Keratinocyte (primary cell): ENCODE data around the gene PRELP.

ENCODE experiments used
- EZH2 ChIP-seq: IDR thresholded peaks from one replicate; pipeline ENCODE4 v1.6.1; 2012; ENCODE audit warnings: inconsistent platforms, mild to moderate bottlenecking, low read length, moderate library complexity
- TF ChIP-seq, protein P1 (sequence below), 3 experiments: IDR thresholded peaks in 1 of 3; conservative IDR thresholded peaks in 1 of 3; optimal IDR thresholded peaks in 1 of 3; 2 replicates in 2 of 3; 3 replicates in 1 of 3; pipeline versions ENCODE3 to v1.5.1; 2011; ENCODE audit warnings: low read length in 3 of 3, mild to moderate bottlenecking in 3 of 3, moderate library complexity in 2 of 3, control low read depth in 1 of 3, inconsistent platforms in 1 of 3; ENCODE audit not compliant: insufficient read depth in 2 of 3; ENCODE audit errors: extremely low read depth in 1 of 3

DNA sequence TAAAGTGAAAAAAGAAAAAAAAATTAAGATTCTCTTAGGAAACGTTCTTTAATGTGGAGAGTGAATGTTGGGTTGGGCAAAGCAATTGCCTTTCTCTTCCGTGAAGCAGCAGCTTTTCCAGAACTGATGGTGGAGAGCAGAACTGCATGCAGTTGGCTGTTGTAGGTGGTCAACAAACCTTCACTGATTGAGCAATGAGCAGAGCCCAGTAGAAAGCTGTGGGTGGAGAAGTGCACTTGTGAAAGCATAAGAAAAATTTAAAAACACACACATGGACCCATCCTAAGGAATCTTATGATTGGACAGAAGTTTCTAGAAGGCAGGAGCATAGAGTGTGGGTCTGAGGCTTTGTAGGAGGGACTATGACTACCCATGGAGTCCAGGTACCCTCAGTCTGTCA lies 4.5 kb downstream of the PRELP start:
- TF ChIP-seq, protein P1, sequence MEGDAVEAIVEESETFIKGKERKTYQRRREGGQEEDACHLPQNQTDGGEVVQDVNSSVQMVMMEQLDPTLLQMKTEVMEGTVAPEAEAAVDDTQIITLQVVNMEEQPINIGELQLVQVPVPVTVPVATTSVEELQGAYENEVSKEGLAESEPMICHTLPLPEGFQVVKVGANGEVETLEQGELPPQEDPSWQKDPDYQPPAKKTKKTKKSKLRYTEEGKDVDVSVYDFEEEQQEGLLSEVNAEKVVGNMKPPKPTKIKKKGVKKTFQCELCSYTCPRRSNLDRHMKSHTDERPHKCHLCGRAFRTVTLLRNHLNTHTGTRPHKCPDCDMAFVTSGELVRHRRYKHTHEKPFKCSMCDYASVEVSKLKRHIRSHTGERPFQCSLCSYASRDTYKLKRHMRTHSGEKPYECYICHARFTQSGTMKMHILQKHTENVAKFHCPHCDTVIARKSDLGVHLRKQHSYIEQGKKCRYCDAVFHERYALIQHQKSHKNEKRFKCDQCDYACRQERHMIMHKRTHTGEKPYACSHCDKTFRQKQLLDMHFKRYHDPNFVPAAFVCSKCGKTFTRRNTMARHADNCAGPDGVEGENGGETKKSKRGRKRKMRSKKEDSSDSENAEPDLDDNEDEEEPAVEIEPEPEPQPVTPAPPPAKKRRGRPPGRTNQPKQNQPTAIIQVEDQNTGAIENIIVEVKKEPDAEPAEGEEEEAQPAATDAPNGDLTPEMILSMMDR (optimal IDR thresholded peaks at IDR 0.05 in 1 of 3, IDR thresholded peaks at IDR 0.05 in 1 of 3, conservative IDR thresholded peaks at IDR 0.05 in 1 of 3; ENCODE audit: extremely low read depth in 1 of 3, insufficient read depth in 2 of 3, low read length in 3 of 3), result no peak
- TF ChIP-seq EZH2, result no peak
